SK-N-MC (cell line): ENCODE results near the gene HELZ.

Experiments
- EZH2 ChIP-seq: fragments of 200-600 bp; sonication (generic); IDR thresholded peaks from one replicate; pipeline ENCODE4 v1.6.1; 2017; ENCODE audit warnings: antibody characterized with exemption
- FOXP2 ChIP-seq: optimal IDR thresholded peaks from 2 replicates; pipeline ENCODE3; 2011; ENCODE audit warnings: mild to moderate bottlenecking, moderate library complexity; ENCODE audit not compliant: insufficient read depth; ENCODE audit errors: extremely low read length, control extremely low read depth
- POLR2AphosphoS5 ChIP-seq: IDR thresholded peaks from 2 replicates; pipeline ENCODE4 v1.6.1; 2012; ENCODE audit warnings: mild to moderate bottlenecking, low read depth, low read length, borderline replicate concordance

GRCh38 chr17:67244431-67245072 lies 444 bp downstream of the HELZ start:
- no peak for TF ChIP-seq EZH2
- no peak for TF ChIP-seq POLR2AphosphoS5
- TF ChIP-seq FOXP2, result no peak
